HEK293T (cell line): ENCODE measurements around the gene IGSF23.
"Not testable (repeated sequence)": the region's sequence is repeated elsewhere in the genome, so short reads cannot be mapped to it uniquely, and the experiment has no call there.

Experiments used
- CTCF ChIA-PET: fragments of 350-600 bp; formaldehyde crosslinking; extraction: SDS; loops from one replicate; lab custom pipeline; 2021; ENCODE audit warnings: antibody characterized with exemption, inconsistent platforms; lab: Yijun Ruan, JAX
- POLR2A ChIA-PET: fragments of 350-600 bp; formaldehyde crosslinking; extraction: SDS; loops from one replicate; lab custom pipeline; 2020; ENCODE audit warnings: antibody characterized with exemption, inconsistent platforms; lab: Yijun Ruan, JAX
- DNase-seq: peaks from one replicate; pipeline ENCODE4 v3.0.0; 2012; ENCODE audit warnings: mixed read lengths; ENCODE audit errors: extremely low spot score
- ARNT ChIP-seq: fragments of 450-650 bp; IDR thresholded peaks from 2 replicates; pipeline ENCODE4 v1.6.1; 2017; ENCODE audit warnings: mild to moderate bottlenecking
- BHLHE40 ChIP-seq: fragments of 450-650 bp; IDR thresholded peaks from 2 replicates; pipeline ENCODE4 v1.6.1; 2016; ENCODE audit warnings: mild to moderate bottlenecking, moderate library complexity, borderline replicate concordance
- CTBP1 ChIP-seq: fragments of 450-650 bp; IDR thresholded peaks from 2 replicates; pipeline ENCODE4 v1.6.1; 2016; ENCODE audit warnings: borderline replicate concordance
- ELF4 ChIP-seq: fragments of 450-650 bp; IDR thresholded peaks from 2 replicates; pipeline ENCODE4 v1.6.1; 2017; ENCODE audit warnings: antibody characterized with exemption
- FOXA1 ChIP-seq: fragments of 450-650 bp; IDR thresholded peaks from 2 replicates; pipeline ENCODE4 v1.6.1; 2016; ENCODE audit warnings: mild to moderate bottlenecking
- FOXK2 ChIP-seq: fragments of 450-650 bp; IDR thresholded peaks from 2 replicates; pipeline ENCODE4 v1.6.1; 2016; ENCODE audit warnings: mild to moderate bottlenecking
- FOXM1 ChIP-seq: fragments of 450-650 bp; IDR thresholded peaks from 2 replicates; pipeline ENCODE4 v1.6.1; 2017; ENCODE audit warnings: mild to moderate bottlenecking, borderline replicate concordance
- HDGF ChIP-seq: fragments of 450-650 bp; IDR thresholded peaks from 2 replicates; pipeline ENCODE4 v1.6.1; 2017; ENCODE audit warnings: antibody characterized with exemption, borderline replicate concordance
- L3MBTL2 ChIP-seq: fragments of 450-650 bp; conservative IDR thresholded peaks from 2 replicates; pipeline ENCODE4 v1.6.1; 2016; ENCODE audit warnings: mild to moderate bottlenecking
- LEF1 ChIP-seq: fragments of 450-650 bp; IDR thresholded peaks from 2 replicates; pipeline ENCODE4 v1.6.1; 2017; ENCODE audit warnings: mild to moderate bottlenecking, borderline replicate concordance
- NFRKB ChIP-seq: fragments of 450-650 bp; IDR thresholded peaks from 2 replicates; pipeline ENCODE4 v1.6.1; 2016; ENCODE audit warnings: mild to moderate bottlenecking, moderate library complexity
- SP1 ChIP-seq: fragments of 450-650 bp; IDR thresholded peaks from 2 replicates; pipeline ENCODE4 v1.6.1; 2017
- SUZ12 ChIP-seq: fragments of 450-650 bp; IDR thresholded peaks from 2 replicates; pipeline ENCODE4 v1.6.1; 2016; ENCODE audit warnings: mild to moderate bottlenecking
- TARDBP ChIP-seq: fragments of 450-650 bp; IDR thresholded peaks from 2 replicates; pipeline ENCODE4 v1.6.1; 2016
- ZNF384 ChIP-seq: fragments of 450-650 bp; IDR thresholded peaks from 2 replicates; pipeline ENCODE4 v1.6.1; 2016
- TF ChIP-seq, protein P1 (sequence below): fragments of 450-650 bp; IDR thresholded peaks from 2 replicates; pipeline ENCODE4 v1.6.1; 2016

Gene IGSF23

DNA sequence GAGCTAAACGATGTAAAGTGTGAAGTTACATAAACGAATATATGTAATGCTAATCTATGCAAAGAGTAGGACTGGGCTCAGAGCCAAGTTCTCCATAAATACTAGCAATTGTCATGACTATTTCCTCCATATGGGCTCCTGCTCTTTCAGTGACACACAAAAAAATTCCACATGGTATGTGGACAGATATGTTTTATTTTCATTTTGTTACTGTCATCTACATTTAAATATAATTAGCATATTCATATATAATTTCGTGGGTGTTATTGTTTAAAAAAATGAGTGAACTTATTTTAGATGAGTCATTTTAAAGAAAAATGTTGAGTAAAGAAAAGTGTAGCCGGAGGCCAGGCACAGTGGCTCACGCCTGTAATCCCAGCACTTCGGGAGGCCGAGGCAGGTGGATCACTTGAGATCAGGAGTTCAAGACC lies 5.0 kb upstream of the IGSF23 start:
- CTCF ChIA-PET: no interaction called here
- no peak for TF ChIP-seq BHLHE40
- TF ChIP-seq FOXK2: no peak
- no peak for TF ChIP-seq CTBP1
- no peak for TF ChIP-seq ZNF384
- no peak for TF ChIP-seq SUZ12
- TF ChIP-seq L3MBTL2: no peak
- no peak for TF ChIP-seq SP1
- TF ChIP-seq HDGF: no peak
- TF ChIP-seq, protein P1, sequence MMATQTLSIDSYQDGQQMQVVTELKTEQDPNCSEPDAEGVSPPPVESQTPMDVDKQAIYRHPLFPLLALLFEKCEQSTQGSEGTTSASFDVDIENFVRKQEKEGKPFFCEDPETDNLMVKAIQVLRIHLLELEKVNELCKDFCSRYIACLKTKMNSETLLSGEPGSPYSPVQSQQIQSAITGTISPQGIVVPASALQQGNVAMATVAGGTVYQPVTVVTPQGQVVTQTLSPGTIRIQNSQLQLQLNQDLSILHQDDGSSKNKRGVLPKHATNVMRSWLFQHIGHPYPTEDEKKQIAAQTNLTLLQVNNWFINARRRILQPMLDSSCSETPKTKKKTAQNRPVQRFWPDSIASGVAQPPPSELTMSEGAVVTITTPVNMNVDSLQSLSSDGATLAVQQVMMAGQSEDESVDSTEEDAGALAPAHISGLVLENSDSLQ: no peak
- no peak for TF ChIP-seq NFRKB
- no peak for TF ChIP-seq FOXA1
- no peak for TF ChIP-seq TARDBP
- no peak for TF ChIP-seq LEF1
- TF ChIP-seq FOXM1: no peak
- TF ChIP-seq ELF4: no peak
- DNase-seq: no peak
- POLR2A ChIA-PET: no interaction called here

DNA sequence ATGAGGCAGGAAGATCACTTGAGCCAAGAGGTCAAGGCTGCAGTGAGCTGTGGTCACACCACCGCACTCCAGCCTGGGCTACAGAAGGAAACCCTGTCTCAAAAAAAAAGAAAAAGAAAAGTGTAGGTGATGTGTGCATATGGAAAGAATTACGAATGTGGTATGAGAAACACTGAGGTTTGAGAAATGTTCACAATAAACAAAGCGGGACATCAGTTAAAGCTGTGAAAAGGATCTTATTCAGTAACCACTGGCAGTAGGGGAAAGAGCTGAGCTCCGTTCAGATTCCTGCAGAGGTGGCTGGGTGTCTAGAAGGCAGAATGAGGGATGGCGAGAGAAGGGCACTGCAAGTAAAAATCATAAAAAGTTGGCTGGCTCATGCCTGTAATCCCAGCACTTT lies 4.1 kb upstream of the IGSF23 start:
- no peak for DNase-seq
- ChIA-PET CTCF (no interaction called here), POLR2A (interaction anchor here (1.5 kb wide), 1 partner anchor 35 kb away, joined by 3 read pairs; the partner anchor contains the start of gene PVR)
- TF ChIP-seq ELF4: no peak
- TF ChIP-seq, protein P1: no peak
- no peak for TF ChIP-seq BHLHE40
- no peak for TF ChIP-seq ZNF384
- no peak for TF ChIP-seq FOXK2
- no peak for TF ChIP-seq L3MBTL2
- TF ChIP-seq CTBP1: no peak
- TF ChIP-seq FOXM1: no peak
- no peak for TF ChIP-seq FOXA1
- TF ChIP-seq HDGF: no peak
- no peak for TF ChIP-seq LEF1

DNA sequence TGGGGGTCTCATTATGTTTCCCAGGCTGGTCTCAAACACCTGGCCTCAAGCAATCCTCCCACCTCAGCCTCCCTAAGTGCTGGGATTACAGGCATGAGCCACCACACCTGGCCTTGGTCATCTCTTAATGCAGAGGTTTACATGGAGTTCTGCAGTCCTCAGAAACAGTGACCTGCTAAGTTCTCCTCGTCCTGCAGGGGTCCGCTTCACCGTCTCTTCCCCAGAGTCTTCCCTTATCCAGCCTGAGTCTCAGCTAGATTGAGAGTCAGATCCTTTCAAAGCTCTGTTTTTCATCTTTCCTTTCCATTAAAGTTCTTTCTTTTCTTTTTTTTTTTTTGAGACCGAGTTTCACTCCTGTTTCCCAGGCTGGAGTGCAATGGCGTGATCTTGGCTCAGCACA lies 2.9 kb upstream of the IGSF23 start:
- CTCF ChIA-PET, DNase-seq: not testable (repeated sequence)
- POLR2A ChIA-PET: interaction anchor here (1.5 kb wide), 1 partner anchor 33 kb away, joined by 3 read pairs; the partner anchor contains the start of gene PVR

DNA sequence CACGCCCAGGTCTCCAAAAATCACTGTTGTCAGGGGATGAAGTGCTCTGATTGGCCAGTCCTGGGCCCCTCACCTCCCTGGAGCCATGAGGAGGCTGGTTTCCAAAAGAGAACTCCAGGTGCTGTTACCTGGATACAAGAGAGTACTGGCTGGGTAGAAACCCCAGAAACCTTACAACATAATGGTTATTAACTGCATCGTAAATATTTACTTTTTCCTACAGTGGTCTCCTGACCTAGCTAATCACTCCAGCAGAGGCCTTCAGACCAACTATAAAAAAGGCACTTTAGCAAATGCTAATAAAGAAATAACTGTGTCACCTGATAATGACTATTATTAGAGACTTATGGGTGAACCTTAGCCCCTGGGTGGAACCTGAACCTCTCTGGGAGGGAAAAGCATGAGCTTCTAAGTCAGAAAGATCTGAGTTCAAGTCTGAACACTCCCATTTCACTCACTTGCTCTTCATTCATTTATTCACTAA lies 1.5 kb upstream of the IGSF23 start:
- ChIA-PET POLR2A (no interaction called here), CTCF (no interaction called here)
- no peak for DNase-seq

DNA sequence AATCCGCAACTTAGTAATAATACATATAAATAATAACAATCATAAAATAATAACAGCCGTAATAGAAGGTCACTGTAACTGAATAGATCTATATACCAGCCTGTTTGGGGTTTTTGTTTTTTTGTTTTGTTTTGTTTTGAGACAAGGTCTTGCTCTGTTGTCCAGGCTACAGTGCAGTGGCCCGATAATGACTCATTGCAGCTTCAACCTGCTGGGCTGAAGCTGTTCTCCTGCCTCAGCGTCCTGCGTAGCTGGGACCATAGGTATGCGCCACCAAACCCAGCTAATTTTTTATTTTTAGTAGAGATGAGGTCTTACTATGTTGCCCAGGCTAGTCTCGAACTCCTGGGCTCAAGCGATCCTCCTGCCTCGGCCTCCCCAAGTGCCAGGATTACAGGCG lies 950 bp downstream of the IGSF23 start:
- no peak for DNase-seq
- ChIA-PET POLR2A (no interaction called here), CTCF (no interaction called here)
- TF ChIP-seq SP1: no peak
- no peak for TF ChIP-seq ZNF384
- TF ChIP-seq HDGF: no peak
- TF ChIP-seq NFRKB: no peak
- TF ChIP-seq SUZ12: no peak
- no peak for TF ChIP-seq TARDBP
- no peak for TF ChIP-seq BHLHE40
- no peak for TF ChIP-seq L3MBTL2
- TF ChIP-seq ARNT: no peak
- TF ChIP-seq, protein P1: no peak
- TF ChIP-seq FOXK2: no peak
- no peak for TF ChIP-seq ELF4
- no peak for TF ChIP-seq FOXA1
- no peak for TF ChIP-seq LEF1
- no peak for TF ChIP-seq FOXM1
- no peak for TF ChIP-seq CTBP1

More for the DNA sequence above, 1.5 kb upstream of the IGSF23 start:
- TF ChIP-seq TARDBP (no peak), ARNT (no peak), FOXM1 (no peak), SP1 (no peak), L3MBTL2 (no peak), HDGF (no peak), NFRKB (no peak), ELF4 (no peak), CTBP1 (no peak), SUZ12 (no peak), FOXK2 (no peak), FOXA1 (no peak)
- TF ChIP-seq, protein P1: no peak

DNA sequence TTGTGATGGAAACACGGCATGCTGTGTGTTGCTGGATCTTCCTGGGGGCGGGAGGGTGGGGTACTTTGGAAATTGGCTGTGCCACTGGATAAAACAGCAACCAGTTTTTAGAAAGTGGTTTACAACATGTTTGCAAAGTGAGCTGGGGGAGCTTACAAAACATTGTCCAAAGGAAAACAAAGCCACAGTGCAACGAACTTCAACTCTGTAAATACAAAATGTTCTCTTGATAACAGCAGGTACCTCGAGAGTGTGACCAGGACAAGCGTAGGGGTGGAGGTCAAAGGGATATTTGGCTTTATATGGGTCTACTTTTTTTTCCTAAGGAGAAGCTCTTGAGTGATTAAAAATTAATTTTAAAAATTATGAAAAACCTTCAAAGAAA lies 2.5 kb downstream of the IGSF23 start:
- ChIA-PET POLR2A (no interaction called here), CTCF (no interaction called here)
- TF ChIP-seq FOXK2 (no peak), FOXA1 (no peak), ZNF384 (no peak), BHLHE40 (no peak), CTBP1 (no peak), ELF4 (no peak), NFRKB (no peak), FOXM1 (no peak), ARNT (no peak), SP1 (no peak), TARDBP (no peak), SUZ12 (no peak), HDGF (no peak), LEF1 (no peak)
- TF ChIP-seq, protein P1: no peak
- no peak for DNase-seq
